PC-9 (cell line): ENCODE data around the gene OR8K3. TPM values are rescaled to one million over a fixed set of nuclear protein-coding genes. Genes with fewer than 3 reads are reported as not detected.

Experiments used
- BruUV-seq: library from RNA; stranded (reverse); fragments of 400-500 nt; replicated peaks from 2 replicates; lab custom pipeline; 2021; lab: Mats Ljungman, UMichigan
- CTCF ChIA-PET: fragments of 300-600 bp; sonication (Branson Sonifier 250); formaldehyde crosslinking; loops from one replicate; lab custom pipeline; 2022; ENCODE audit warnings: antibody characterized with exemption; lab: Charles Lee
- POLR2A ChIA-PET: fragments of 300-600 bp; sonication (Branson Sonifier 250); formaldehyde crosslinking; loops from one replicate; lab custom pipeline; 2022; ENCODE audit warnings: antibody characterized with exemption; ENCODE audit not compliant: unreplicated experiment; lab: Charles Lee
- DNase-seq, 2 experiments: peaks; one replicate each; pipeline versions ENCODE4 v3.0.0 to v3.0.0-alpha.2; 2015 to 2022; ENCODE audit warnings: mixed read lengths in 1 of 2
- H2AFZ ChIP-seq: fragments of 200-600 bp; sonication (generic); 2 replicates; pipeline ENCODE4 v1.8.1; 2017; ENCODE audit warnings: antibody characterized with exemption
- H3F3A ChIP-seq: fragments of 200-600 bp; sonication (generic); 2 replicates; pipeline ENCODE4 v1.8.1; 2017; ENCODE audit warnings: antibody characterized with exemption, mild to moderate bottlenecking, low read depth; ENCODE audit not compliant: insufficient read depth
- H3K27ac ChIP-seq: fragments of 200-600 bp; sonication (generic); 2 replicates; pipeline ENCODE4 v1.6.1; 2016; ENCODE audit warnings: mixed run types
- H3K27me3 ChIP-seq: fragments of 200-600 bp; sonication (generic); 2 replicates; pipeline ENCODE4 v1.6.1; 2016; ENCODE audit warnings: low read depth, mixed run types; ENCODE audit not compliant: insufficient read depth
- H3K36me3 ChIP-seq: fragments of 200-600 bp; sonication (generic); 2 replicates; pipeline ENCODE4 v1.6.1; 2016; ENCODE audit warnings: low read depth, mixed run types
- H3K4me1 ChIP-seq: fragments of 200-600 bp; sonication (generic); replicated peaks from 2 replicates; pipeline ENCODE4 v1.6.1; 2016; ENCODE audit warnings: mixed run types; ENCODE audit not compliant: insufficient read depth
- H3K4me2 ChIP-seq: fragments of 200-600 bp; sonication (generic); 2 replicates; pipeline ENCODE4 v1.6.1; 2017; ENCODE audit warnings: mixed run types
- H3K4me3 ChIP-seq: fragments of 200-600 bp; sonication (generic); 2 replicates; pipeline ENCODE4 v1.6.1; 2016; ENCODE audit warnings: mixed run types
- H3K79me2 ChIP-seq: fragments of 200-600 bp; sonication (generic); 2 replicates; pipeline ENCODE4 v1.6.1; 2017; ENCODE audit warnings: low read depth, mixed run types
- H3K9me2 ChIP-seq: fragments of 200-600 bp; sonication (generic); 2 replicates; pipeline ENCODE4 v1.8.1; 2017; ENCODE audit warnings: mild to moderate bottlenecking; ENCODE audit not compliant: insufficient read depth
- H3K9me3 ChIP-seq: fragments of 200-600 bp; sonication (generic); 2 replicates; pipeline ENCODE4 v1.8.1; 2016; ENCODE audit warnings: low read depth; ENCODE audit not compliant: insufficient read depth
- H4K20me1 ChIP-seq: fragments of 200-600 bp; sonication (generic); 2 replicates; pipeline ENCODE4 v1.8.1; 2017; ENCODE audit not compliant: insufficient read depth
- EZH2 ChIP-seq: fragments of 200-600 bp; sonication (generic); IDR thresholded peaks from 2 replicates; pipeline ENCODE4 v1.8.0; 2017; ENCODE audit warnings: antibody characterized with exemption, low read depth
- intact Hi-C: fragments of 100-400 bp; cut with micrococcal nuclease; formaldehyde crosslinking; loops from one replicate; pipeline ENCODE4 v1.10.0; 2022; ENCODE audit not compliant: unreplicated experiment
- total RNA-seq: library from RNA; stranded (reverse); gene quantifications from 2 replicates; pipeline ENCODE4 v1.2.3, GENCODE V29; 2021
- TF ChIP-seq, protein P1 (sequence below): fragments of 200-600 bp; sonication (generic); conservative IDR thresholded peaks from 2 replicates; pipeline ENCODE4 v1.6.1; 2017; ENCODE audit warnings: mixed run types, antibody characterized with exemption, mild to moderate bottlenecking, moderate library complexity

OR8K3 gene
- total RNA-seq, 1 experiment from 2014 or later, result not detected

DNA sequence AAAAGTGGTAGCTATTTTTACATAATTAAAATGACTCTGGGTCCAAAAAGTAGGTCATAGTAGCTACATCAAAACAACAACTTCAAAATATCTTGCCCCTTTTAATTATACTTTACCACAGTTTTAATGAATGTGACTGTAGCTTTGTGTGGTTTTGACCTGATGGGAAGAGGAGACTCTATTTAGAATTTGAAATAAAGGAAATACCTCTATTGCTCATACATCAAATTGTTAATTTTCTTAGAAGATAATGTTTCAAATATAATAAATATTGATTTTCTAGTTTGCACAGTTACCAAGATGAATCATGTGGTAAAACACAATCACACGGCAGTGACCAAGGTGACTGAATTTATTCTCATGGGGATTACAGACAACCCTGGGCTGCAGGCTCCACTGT, 30.8 kb downstream of the OR8K3 start, which contains the start of gene OR8K1:
OR8K1 (plus strand) TSS at position 301 of the 400 bp plus-strand sequence; CDS start at position 301, 0 bp downstream.
- CTCF ChIA-PET, result no interaction called here
- Histone ChIP-seq H3K9me3 (no peaks in the 10 kb centered on the region), H3K27ac (no peak within 1 kb of the TSS), H3K79me2 (no peaks in the 10 kb centered on the region), H3K27me3 (no peaks in the 10 kb centered on the region), H3K9me2 (no peaks in the 10 kb centered on the region), H3K36me3 (no peaks in the 10 kb centered on the region), H3K4me3 (no peak within 1 kb of the TSS), H3K4me2 (no peak within 1 kb of the TSS), H4K20me1 (no peaks in the 10 kb centered on the region), H3F3A (no peaks in the 10 kb centered on the region), H2AFZ (no peak within 1 kb of the TSS), H3K4me1 (no peaks in the 10 kb centered on the region)
- intact Hi-C loops, result no loop called here
- no peak for DNase-seq
- TF ChIP-seq, protein P1, sequence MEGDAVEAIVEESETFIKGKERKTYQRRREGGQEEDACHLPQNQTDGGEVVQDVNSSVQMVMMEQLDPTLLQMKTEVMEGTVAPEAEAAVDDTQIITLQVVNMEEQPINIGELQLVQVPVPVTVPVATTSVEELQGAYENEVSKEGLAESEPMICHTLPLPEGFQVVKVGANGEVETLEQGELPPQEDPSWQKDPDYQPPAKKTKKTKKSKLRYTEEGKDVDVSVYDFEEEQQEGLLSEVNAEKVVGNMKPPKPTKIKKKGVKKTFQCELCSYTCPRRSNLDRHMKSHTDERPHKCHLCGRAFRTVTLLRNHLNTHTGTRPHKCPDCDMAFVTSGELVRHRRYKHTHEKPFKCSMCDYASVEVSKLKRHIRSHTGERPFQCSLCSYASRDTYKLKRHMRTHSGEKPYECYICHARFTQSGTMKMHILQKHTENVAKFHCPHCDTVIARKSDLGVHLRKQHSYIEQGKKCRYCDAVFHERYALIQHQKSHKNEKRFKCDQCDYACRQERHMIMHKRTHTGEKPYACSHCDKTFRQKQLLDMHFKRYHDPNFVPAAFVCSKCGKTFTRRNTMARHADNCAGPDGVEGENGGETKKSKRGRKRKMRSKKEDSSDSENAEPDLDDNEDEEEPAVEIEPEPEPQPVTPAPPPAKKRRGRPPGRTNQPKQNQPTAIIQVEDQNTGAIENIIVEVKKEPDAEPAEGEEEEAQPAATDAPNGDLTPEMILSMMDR, result no peak
- TF ChIP-seq EZH2, result no peak
- no TSS peak for BruUV-seq
- POLR2A ChIA-PET, result no interaction called here

DNA sequence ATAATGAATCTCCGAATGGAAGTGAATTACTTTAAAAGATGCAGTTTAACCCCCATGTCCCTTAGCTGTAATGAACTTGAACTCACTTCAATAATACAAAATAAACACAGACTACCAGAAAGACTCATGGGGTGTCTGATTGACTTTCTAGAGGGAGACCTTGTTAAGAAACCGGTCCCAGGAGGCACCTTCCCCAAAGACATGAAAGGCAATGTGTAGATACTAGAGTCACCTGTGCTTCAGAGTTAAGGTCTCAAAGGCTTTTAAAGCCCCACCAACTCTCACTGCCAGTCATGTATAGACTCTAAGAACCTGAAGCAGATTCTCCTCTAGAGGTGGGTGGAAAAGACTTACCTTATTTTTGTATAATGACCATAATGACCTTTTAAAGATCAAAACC, 39.0 kb downstream of the OR8K3 start, which contains the start of gene OR8J1:
OR8J1 (plus strand) TSS at position 301 of the 400 bp plus-strand sequence. CDS start 5,956 bp downstream, outside the sequence.
- TF ChIP-seq, protein P1, result no peak
- no peak for TF ChIP-seq EZH2
- H3F3A ChIP-seq, result no peaks in the 10 kb centered on the region
- H3K4me1 ChIP-seq, result no peaks in the 10 kb centered on the region
- intact Hi-C loops, result no loop called here
- H3K79me2 ChIP-seq, result no peaks in the 10 kb centered on the region
- H3K9me3 ChIP-seq, result no peaks in the 10 kb centered on the region
- no peaks in the 10 kb centered on the region for H3K9me2 ChIP-seq
- no TSS peak for BruUV-seq
- H3K4me3 ChIP-seq, result no peak within 1 kb of the TSS
- H3K4me2 ChIP-seq, result no peak within 1 kb of the TSS
- DNase-seq, result no peak
- H3K36me3 ChIP-seq, result no peaks in the 10 kb centered on the region
- ChIA-PET POLR2A (no interaction called here), CTCF (no interaction called here)
- 0 out of 2 replicates have a peak, but pooled peaks cover 8% of the 10 kb centered on the region for H3K27me3 ChIP-seq
- no peaks in the 10 kb centered on the region for H4K20me1 ChIP-seq
- H3K27ac ChIP-seq, result no peak within 1 kb of the TSS
- no peak within 1 kb of the TSS for H2AFZ ChIP-seq

Other genes starting within 250 kb of the OR8K3 start
- not detected in 2 replicates for gene OR8I2, start 221.8 kb upstream of the OR8K3 start, total RNA-seq
- gene OR8H2, start 211.5 kb upstream of the OR8K3 start, total RNA-seq, result not detected in 2 replicates
- gene OR8H3, start 192.8 kb upstream of the OR8K3 start, total RNA-seq, result not detected in 2 replicates
- gene OR8J3, start 174.9 kb upstream of the OR8K3 start, total RNA-seq, result not detected in 2 replicates
- not detected in 2 replicates for gene OR8K5, start 154.8 kb upstream of the OR8K3 start, total RNA-seq
- not detected in 2 replicates for gene OR5J2, start 138.5 kb upstream of the OR8K3 start, total RNA-seq
- gene OR5T2, start 80.9 kb upstream of the OR8K3 start, total RNA-seq, result not detected in 2 replicates
- gene OR5T3, start 62.9 kb upstream of the OR8K3 start, total RNA-seq, result not detected in 2 replicates
- not detected in 2 replicates for gene OR5T1, start 41.0 kb upstream of the OR8K3 start, total RNA-seq
- gene OR8H1, start 22.9 kb upstream of the OR8K3 start, total RNA-seq, result not detected in 2 replicates
- gene OR8K1, start 30.9 kb downstream of the OR8K3 start, total RNA-seq, result not detected in 2 replicates
- gene OR8J1, start 39.1 kb downstream of the OR8K3 start, total RNA-seq, result not detected in 2 replicates
- not detected in 2 replicates for gene OR8U1, start 60.5 kb downstream of the OR8K3 start, total RNA-seq
- gene OR5AL1, start 97.6 kb downstream of the OR8K3 start, total RNA-seq, result not detected in 2 replicates
- not detected in 2 replicates for gene OR5M3, start 158.2 kb downstream of the OR8K3 start, total RNA-seq
- gene OR5M8, start 176.2 kb downstream of the OR8K3 start, total RNA-seq, result not detected in 2 replicates
- gene OR5M11, start 228.1 kb downstream of the OR8K3 start, total RNA-seq, result not detected in 2 replicates